Adrenal gland (tissue), 12 donors: ENCODE data around the gene KCNK13. TPM values are rescaled to one million over a fixed set of nuclear protein-coding genes. Genes with fewer than 3 reads are reported as not detected.

Source experiments
- DNase-seq, 7 donors: peaks; one replicate each; pipeline ENCODE4 v3.0.0-alpha.2; 2019 to 2020
- H3K27ac ChIP-seq, 5 donors: fragments of 200-600 bp; sonication (generic) in 4 of 5; 1 replicate in 3 of 5; 2 replicates in 2 of 5; pipeline versions ENCODE4 v1.5.1 to v1.8.0; 2016 to 2020; ENCODE audit warnings: mild to moderate bottlenecking in 1 of 5
- H3K27me3 ChIP-seq: fragments of 200-600 bp; 2 replicates; pipeline ENCODE4 v1.8.0; 2021
- H3K36me3 ChIP-seq, 2 donors: fragments of 200-600 bp; replicated peaks in 1 of 2; 1 replicate in 1 of 2; 2 replicates in 1 of 2; pipeline versions ENCODE4 v1.5.1 to v1.8.0; 2018 to 2022
- H3K4me1 ChIP-seq, 2 donors: fragments of 200-600 bp; replicated peaks in 1 of 2; 1 replicate in 1 of 2; 2 replicates in 1 of 2; pipeline versions ENCODE4 v1.5.1 to v1.8.0; 2018 to 2021
- H3K4me3 ChIP-seq, 4 donors: fragments of 200-600 bp; sonication (generic) in 3 of 4; one replicate each; pipeline ENCODE4 v1.5.1; 2016 to 2018
- H3K9me3 ChIP-seq, 3 donors: fragments of 200-600 bp; sonication (generic) in 1 of 3; replicated peaks in 1 of 3; 1 replicate in 2 of 3; 2 replicates in 1 of 3; pipeline versions ENCODE4 v1.5.1 to v1.8.0; 2016 to 2021
- POLR2A ChIP-seq, 2 donors: fragments of 450-650 bp; IDR thresholded peaks; one replicate each; pipeline ENCODE4 v1.6.1; 2017; ENCODE audit warnings: antibody characterized with exemption in 2 of 2, mild to moderate bottlenecking in 2 of 2, moderate library complexity in 1 of 2
- WGBS, 4 donors: extraction: QIAGEN DNeasy Blood & Tissue Kit in 2 of 4; methylation state at CpG; one replicate each; pipeline versions ENCODE4 v1.1.5 to v1.1.7; 2013 to 2017; 5-methylcytosine and 5-hydroxymethylcytosine counted together
- intact Hi-C, 2 donors: fragments of 100-400 bp; cut with DNase I; formaldehyde crosslinking; loops; one replicate each; pipeline versions ENCODE4 v1.14.1 to v1.15.0; 2022 to 2023
- polyA plus RNA-seq, 3 donors: library from polyadenylated mRNA; stranded (reverse); fragments of 200-250 nt in 2 of 3; fragments of 350-450 nt in 1 of 3; fragmentation: Illumina TruSeq in 1 of 3; extraction: RNeasy Lipid Tissue Mini Kit (QIAGEN cat#74804) in 1 of 3; gene quantifications; one replicate each; pipeline ENCODE4 v1.2.3, GENCODE V29; 2013 to 2014
- total RNA-seq, 9 donors: library from RNA; depleted of rRNA in 4 of 9; stranded (reverse); fragments of >200 nt in 4 of 9; fragments of 120-200 nt in 1 of 9; fragmentation: NEBNext Ultra II Directional in 1 of 9; extraction: Animal tissue kit (Norgen Biotek cat#: 25700) in 1 of 9; gene quantifications; one replicate each; pipeline versions ENCODE4 v1.1.0 to v1.2.4, GENCODE V29; 2013 to 2023
- TF ChIP-seq, protein P1 (sequence below), 6 experiments: fragments of 450-650 bp in 4 of 6; fragments of 200-600 bp in 2 of 6; sonication (generic) in 1 of 6; IDR thresholded peaks; 1 replicate in 5 of 6; 2 replicates in 1 of 6; pipeline versions ENCODE4 v1.5.1 to v1.8.0; 2016 to 2021; ENCODE audit warnings: antibody characterized with exemption in 6 of 6, mild to moderate bottlenecking in 2 of 6, moderate library complexity in 1 of 6
- donor health status: healthy with polysubstance abuse.
- donor health status: Bipolar disorder and iron deficiency.
- donor health status: DM: yes; HTN: yes; CAD: no.
- donor health status: DM: no; HTN: no; CAD: no.
- donor health status: DM: no; HTN: no; CAD: no.
- donor health status: DM: yes; HTN: yes; CAD: no.

KCNK13 gene
- total and polyA plus RNA-seq, 12 donors = 0.24 to 3.6 (median 1.5) TPM; not detected in 1

DNA sequence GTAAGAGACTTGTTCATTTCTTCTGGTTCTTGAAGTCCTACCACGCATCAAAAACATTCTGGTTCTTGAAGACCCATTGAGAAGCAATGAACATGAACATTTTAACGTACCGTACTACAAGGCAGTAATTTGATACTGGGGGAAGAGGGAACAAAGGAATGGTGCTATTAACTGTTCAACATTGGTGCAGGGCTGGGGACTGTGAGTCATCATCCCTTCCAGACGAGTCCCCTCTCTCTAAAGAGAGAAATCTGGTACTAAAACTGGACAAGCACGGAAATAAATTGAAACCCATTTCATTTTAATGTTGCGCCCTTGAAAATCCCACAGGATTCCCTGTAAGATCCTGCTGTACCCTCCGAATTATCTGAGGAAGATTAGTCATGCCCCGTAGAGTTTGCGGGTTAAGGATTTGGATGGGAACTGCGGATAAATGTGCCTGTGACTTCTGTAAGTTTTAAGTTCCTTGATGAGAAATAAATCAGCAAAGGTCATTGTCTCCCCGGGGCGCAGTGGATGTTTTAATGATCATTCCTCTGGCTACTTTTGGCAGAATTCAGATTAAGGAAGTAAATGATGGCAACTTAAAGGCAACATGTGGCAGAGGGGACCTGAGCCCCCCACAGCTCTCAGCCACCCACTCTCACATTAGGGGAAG is 78.6 kb downstream of the KCNK13 start:
- no peak for DNase-seq
- H3K9me3 ChIP-seq = no peaks in the 10 kb centered on the region
- TF ChIP-seq, protein P1, sequence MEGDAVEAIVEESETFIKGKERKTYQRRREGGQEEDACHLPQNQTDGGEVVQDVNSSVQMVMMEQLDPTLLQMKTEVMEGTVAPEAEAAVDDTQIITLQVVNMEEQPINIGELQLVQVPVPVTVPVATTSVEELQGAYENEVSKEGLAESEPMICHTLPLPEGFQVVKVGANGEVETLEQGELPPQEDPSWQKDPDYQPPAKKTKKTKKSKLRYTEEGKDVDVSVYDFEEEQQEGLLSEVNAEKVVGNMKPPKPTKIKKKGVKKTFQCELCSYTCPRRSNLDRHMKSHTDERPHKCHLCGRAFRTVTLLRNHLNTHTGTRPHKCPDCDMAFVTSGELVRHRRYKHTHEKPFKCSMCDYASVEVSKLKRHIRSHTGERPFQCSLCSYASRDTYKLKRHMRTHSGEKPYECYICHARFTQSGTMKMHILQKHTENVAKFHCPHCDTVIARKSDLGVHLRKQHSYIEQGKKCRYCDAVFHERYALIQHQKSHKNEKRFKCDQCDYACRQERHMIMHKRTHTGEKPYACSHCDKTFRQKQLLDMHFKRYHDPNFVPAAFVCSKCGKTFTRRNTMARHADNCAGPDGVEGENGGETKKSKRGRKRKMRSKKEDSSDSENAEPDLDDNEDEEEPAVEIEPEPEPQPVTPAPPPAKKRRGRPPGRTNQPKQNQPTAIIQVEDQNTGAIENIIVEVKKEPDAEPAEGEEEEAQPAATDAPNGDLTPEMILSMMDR (IDR thresholded peaks at IDR 0.05) = no peak
- TF ChIP-seq POLR2A (IDR thresholded peaks at IDR 0.05) = no peak
- H3K36me3 ChIP-seq = no peaks in the 10 kb centered on the region
- 35 to 44% (median 39%) methylated on average over 12 of the region's 12 CpGs for WGBS, 4 donors
- intact Hi-C loops = no loop called here
- peaks cover 3% of the 10 kb centered on the region for H3K27me3 ChIP-seq
- no peak overlapping the region for H3K27ac ChIP-seq
- no peak overlapping the region for H3K4me3 ChIP-seq
- H3K4me1 ChIP-seq = no peaks in the 10 kb centered on the region

DNA sequence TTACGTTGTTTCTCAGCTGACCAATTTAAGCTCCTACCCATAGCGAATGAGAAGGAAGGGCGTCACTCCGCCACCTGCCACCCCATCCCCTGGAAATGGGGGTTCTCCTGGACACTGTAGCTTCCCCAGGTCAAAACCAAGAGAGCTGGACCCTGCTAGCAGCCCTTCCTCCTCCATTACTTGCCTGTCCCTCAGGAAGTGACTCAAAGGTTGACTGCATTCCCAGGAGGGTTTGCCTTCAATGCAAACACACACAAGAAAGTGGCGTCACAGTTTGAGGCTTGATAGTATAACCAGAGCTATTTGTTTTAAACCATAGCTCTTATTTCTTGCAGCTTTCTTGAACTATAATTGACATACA is 79.1 kb downstream of the KCNK13 start:
- intact Hi-C loops = no loop called here
- TF ChIP-seq, protein P1 (IDR thresholded peaks at IDR 0.05) = no peak
- no peak for TF ChIP-seq POLR2A (IDR thresholded peaks at IDR 0.05)
- Histone ChIP-seq H3K4me1 (no peaks in the 10 kb centered on the region), H3K36me3 (no peaks in the 10 kb centered on the region), H3K9me3 (no peaks in the 10 kb centered on the region), H3K27me3 (peaks cover 3% of the 10 kb centered on the region), H3K27ac (no peak overlapping the region), H3K4me3 (no peak overlapping the region)
- 55 to 74% (median 66%) methylated on average over 5 of the region's 5 CpGs for WGBS, 4 donors
- DNase-seq = no peak

DNA sequence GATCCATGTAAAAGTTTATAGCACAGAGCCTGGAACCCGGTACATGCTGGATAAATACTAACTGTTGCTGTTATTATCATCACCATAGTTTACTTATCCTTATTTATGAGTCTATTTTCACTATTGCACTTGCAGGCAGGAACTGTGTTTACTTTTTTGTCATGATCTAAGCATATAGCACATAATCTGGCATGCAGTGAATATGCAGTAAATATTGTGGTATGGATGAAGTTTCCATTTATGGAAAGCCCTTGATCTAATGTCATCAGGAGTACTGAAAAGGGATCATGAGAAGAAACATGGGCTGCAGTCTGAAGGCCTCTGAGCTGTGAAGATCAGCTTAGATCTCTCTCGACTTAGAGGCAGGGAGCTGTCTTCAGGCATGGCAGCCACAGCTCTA is 91.6 kb downstream of the KCNK13 start:
- intact Hi-C loops = no loop called here
- WGBS, 4 donors = 71 to 81% (median 74%) methylated on average over 2 of the region's 2 CpGs
- Histone ChIP-seq H3K4me3 (no peak overlapping the region), H3K36me3 (no peaks in the 10 kb centered on the region), H3K9me3 (no peaks in the 10 kb centered on the region), H3K4me1 (no peaks in the 10 kb centered on the region), H3K27ac (no peak overlapping the region), H3K27me3 (no peaks in the 10 kb centered on the region)
- DNase-seq = no peak
- TF ChIP-seq, protein P1 (IDR thresholded peaks at IDR 0.05) = no peak
- TF ChIP-seq POLR2A (IDR thresholded peaks at IDR 0.05) = no peak

DNA sequence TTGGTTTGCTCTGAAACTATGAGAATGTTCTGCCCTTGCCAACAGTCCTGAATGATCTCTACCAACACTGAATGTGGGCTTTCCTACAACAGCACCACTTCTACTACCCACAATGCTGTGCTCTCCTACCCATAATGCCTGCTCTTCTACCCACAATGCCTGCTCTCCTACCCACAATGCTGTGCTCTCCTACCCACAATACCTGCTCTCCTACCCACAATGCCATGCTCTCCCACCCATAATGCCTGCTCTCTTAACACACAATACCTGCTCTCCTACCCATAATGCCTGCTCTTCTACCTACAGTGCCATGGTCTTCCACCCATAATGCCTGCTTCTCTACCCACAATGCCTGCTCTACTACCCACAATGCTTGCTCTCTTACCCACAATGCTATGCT is 92.3 kb downstream of the KCNK13 start:
- TF ChIP-seq POLR2A (IDR thresholded peaks at IDR 0.05) = no peak
- TF ChIP-seq, protein P1 (IDR thresholded peaks at IDR 0.05) = no peak
- H3K9me3 ChIP-seq = no peaks in the 10 kb centered on the region
- no peaks in the 10 kb centered on the region for H3K36me3 ChIP-seq
- intact Hi-C loops = no loop called here
- H3K27ac ChIP-seq = no peak overlapping the region
- H3K4me3 ChIP-seq = no peak overlapping the region
- no peak for DNase-seq
- no peaks in the 10 kb centered on the region for H3K27me3 ChIP-seq
- no peaks in the 10 kb centered on the region for H3K4me1 ChIP-seq
